Mammary epithelial cell (primary cell): ENCODE measurements around the gene ISYNA1.

Experiments used
- CTCF ChIP-seq, 2 donors: IDR thresholded peaks in 1 of 2; conservative IDR thresholded peaks in 1 of 2; 2 replicates each; pipeline ENCODE4 v1.5.1; 2011 to 2012; ENCODE audit warnings: inconsistent platforms in 2 of 2, low read length in 2 of 2, mild to moderate bottlenecking in 2 of 2, control low read depth in 1 of 2, low read depth in 1 of 2; ENCODE audit not compliant: insufficient read depth in 1 of 2; ENCODE audit errors: extremely low read depth in 1 of 2
- EZH2 ChIP-seq: IDR thresholded peaks from 2 replicates; pipeline ENCODE4 v1.6.1; 2012; ENCODE audit warnings: low read length, inconsistent platforms, borderline replicate concordance

GRCh38 chr19:18435178-18435841 is 2.6 kb downstream of the ISYNA1 start:
- no peak for TF ChIP-seq CTCF (conservative IDR thresholded peaks at IDR 0.05 in 1 of 2, IDR thresholded peaks at IDR 0.05 in 1 of 2; ENCODE audit: extremely low read depth in 1 of 2, insufficient read depth in 1 of 2, low read depth in 1 of 2, low read length in 2 of 2)
- no peak for TF ChIP-seq EZH2
